ENCODE results near the gene PTPRN2. TPM values are rescaled to one million over a fixed set of nuclear protein-coding genes. Genes with fewer than 3 reads are reported as not detected.

The PTPRN2 gene
- total and polyA plus RNA-seq, 2 of the 8 experiments (the other 6 are each of a cell fraction or from before 2014, with no cell fraction given) = 2.6 to 4.5 TPM

GRCh38 chr7:158420591-158421340 is 166.9 kb downstream of the PTPRN2 start:
- Histone ChIP-seq H3K27me3 (replicated peaks in 1 of 4; ENCODE audit: control insufficient read depth in 3 of 4, extremely low read depth in 1 of 4, insufficient read depth in 3 of 4, low read length in 3 of 4) (no peaks in the 10 kb centered on the region), H3K79me2 (ENCODE audit: control insufficient read depth in 1 of 2, insufficient read depth in 2 of 2, low read length in 2 of 2) (no peaks in the 10 kb centered on the region), H2BK20ac (ENCODE audit: low read length) (no peak overlapping the region), H2BK12ac (ENCODE audit: low read depth, low read length) (no peak overlapping the region), H3K23ac (ENCODE audit: insufficient read length) (no peak overlapping the region), H2BK5ac (ENCODE audit: low read depth, low read length) (no peak overlapping the region), H3K18ac (ENCODE audit: extremely low read depth, low read length) (no peak overlapping the region), H3K4me1 (replicated peaks in 1 of 4; ENCODE audit: control insufficient read depth in 3 of 4, insufficient read depth in 4 of 4, low read length in 3 of 4) (no peaks in the 10 kb centered on the region), H3K4ac (replicated peaks; ENCODE audit: insufficient read length, low read depth, low read length) (no peak overlapping the region), H2AFZ (ENCODE audit: low read length) (no peak overlapping the region), H2AK5ac (ENCODE audit: low read depth, low read length) (no peak overlapping the region), H3K4me2 (ENCODE audit: insufficient read depth in 1 of 2, low read depth in 2 of 2, low read length in 2 of 2) (no peak overlapping the region), H3K4me3 (ENCODE audit: extremely low read depth in 1 of 4, insufficient read depth in 2 of 4, low read depth in 3 of 4, low read length in 4 of 4) (no peak overlapping the region), H2BK120ac (replicated peaks; ENCODE audit: low read depth, low read length) (no peak overlapping the region), H3K27ac (ENCODE audit: low read depth, low read length) (no peak overlapping the region), H3K79me1 (ENCODE audit: low read depth, low read length) (no peaks in the 10 kb centered on the region), H4K91ac (replicated peaks; ENCODE audit: insufficient read length, low read length) (no peak overlapping the region), H3K9me3 (ENCODE audit: insufficient read depth in 2 of 2, low read depth in 1 of 2, low read length in 1 of 2) (peaks cover 17 to 26% of the 10 kb centered on the region in 2 experiments), H4K5ac (ENCODE audit: insufficient read length, low read depth, low read length) (no peak overlapping the region), H2BK15ac (ENCODE audit: low read length) (no peak overlapping the region), H3K36me3 (ENCODE audit: control insufficient read depth in 2 of 4, insufficient read depth in 4 of 4, low read length in 3 of 4) (no peaks in the 10 kb centered on the region), H3K9ac (replicated peaks in 1 of 4; ENCODE audit: extremely low read depth in 1 of 4, low read depth in 3 of 4, low read length in 3 of 4) (no peak overlapping the region), H3K23me2 (ENCODE audit: low read depth, low read length) (no peaks in the 10 kb centered on the region), H3K56ac (replicated peaks; ENCODE audit: insufficient read length, low read depth, low read length) (no peak overlapping the region), H4K20me1 (replicated peaks in 1 of 2; ENCODE audit: control insufficient read depth in 1 of 2, insufficient read depth in 2 of 2, low read length in 2 of 2) (no peaks in the 10 kb centered on the region), H3K14ac (ENCODE audit: insufficient read length) (no peak overlapping the region), H4K8ac (ENCODE audit: extremely low read depth, insufficient read depth, low read length) (no peak overlapping the region)
- FAIRE-seq = no peak
- no peak for DNase-seq (ENCODE audit: low read depth in 1 of 2, low spot score in 2 of 2)
- TF ChIP-seq RAD21 (IDR thresholded peaks at IDR 0.05 in 1 of 2, conservative IDR thresholded peaks at IDR 0.05 in 1 of 2; ENCODE audit: low read depth in 2 of 2, low read length in 2 of 2) = no peak
- no peak for TF ChIP-seq POU5F1 (IDR thresholded peaks at IDR 0.05; ENCODE audit: low read depth, low read length)
- TF ChIP-seq EP300 (IDR thresholded peaks at IDR 0.05; ENCODE audit: borderline replicate concordance in 1 of 2, low read depth in 2 of 2, low read length in 2 of 2) = no peak
- no peak for TF ChIP-seq CHD2 (IDR thresholded peaks at IDR 0.05; ENCODE audit: low read length)
- no peak for TF ChIP-seq E2F6 (IDR thresholded peaks at IDR 0.05)
- CTCF ChIA-PET (ENCODE audit: partially characterized antibody) = interaction anchor here (0.8 to 2.9 kb wide), 5 partner anchors 8 to 151 kb away, joined by 3 to 12 read pairs (median 3); no protein-coding TSS in a partner anchor
- WGBS, 2 experiments (ENCODE audit: extremely low coverage in 1 of 2, insufficient coverage in 1 of 2, insufficient read length in 1 of 2, insufficient replicate concordance in 2 of 2, low coverage in 1 of 2, low lambda C conversion rate in 2 of 2, missing lambda C conversion rate in 1 of 2) = 87% methylated on average over 16 of the region's 16 CpGs; no CpG with 5 or more reads in 1 of the 2 experiments
- POLR2A ChIA-PET (ENCODE audit: partially characterized antibody) = no interaction called here

All from H1 (cell line).